ENCODE results near the gene FMO1. TPM values are rescaled to one million over a fixed set of nuclear protein-coding genes. Genes with fewer than 3 reads are reported as not detected.

Gene FMO1
- total RNA-seq, 4 donors from 2014 or later = 0.36 TPM; not detected in 3

GRCh38 chr1:171270806-171271205, 22.5 kb downstream of the FMO1 start:
- in situ Hi-C loops (cut with MboI; ENCODE audit: low sequenced_read_pairs in 4 of 4) = no loop called here
- Histone ChIP-seq H3K36me3 (no peaks in the 10 kb centered on the region), H3K4me3 (no peak overlapping the region), H3K27ac (no peak overlapping the region), H3K9me3 (no peaks in the 10 kb centered on the region), H3K27me3 (no peaks in the 10 kb centered on the region), H3K4me1 (no peaks in the 10 kb centered on the region)
- ATAC-seq = no peak
- intact Hi-C loops (cut with DNase I; ENCODE audit: low total_unique reads) = no loop called here
- no peak for DNase-seq
- TF ChIP-seq POLR2A (IDR thresholded peaks at IDR 0.05) (no peak), CTCF (IDR thresholded peaks at IDR 0.05 in 4 of 5, conservative IDR thresholded peaks at IDR 0.05 in 1 of 5) (no peak)

- in situ Hi-C loops (cut with MboI; ENCODE audit: low sequenced_read_pairs in 4 of 4) (no loop called here), intact Hi-C loops (cut with DNase I; ENCODE audit: low total_unique reads) (no loop called here)
- Histone ChIP-seq H3K27me3 (no peaks in the 10 kb centered on the region), H3K36me3 (no peaks in the 10 kb centered on the region), H3K9me3 (no peaks in the 10 kb centered on the region), H3K27ac (no peak overlapping the region), H3K4me1 (no peaks in the 10 kb centered on the region), H3K4me3 (no peak overlapping the region)
- TF ChIP-seq CTCF (IDR thresholded peaks at IDR 0.05 in 4 of 5, conservative IDR thresholded peaks at IDR 0.05 in 1 of 5) (no peak), POLR2A (IDR thresholded peaks at IDR 0.05) (no peak)
- ATAC-seq (no peak), DNase-seq (no peak)
Measured at GRCh38 chr1:171277534-171277933, 29.2 kb downstream of the FMO1 start.

- no peak overlapping the region for H3K4me3 ChIP-seq
- H3K27ac ChIP-seq = no peak overlapping the region
- no peak for DNase-seq
- ATAC-seq = no peak
- TF ChIP-seq POLR2A (IDR thresholded peaks at IDR 0.05) = no peak
- H3K9me3 ChIP-seq = no peaks in the 10 kb centered on the region
- intact Hi-C loops (cut with DNase I; ENCODE audit: low total_unique reads) = no loop called here
- no peaks in the 10 kb centered on the region for H3K4me1 ChIP-seq
- H3K36me3 ChIP-seq = no peaks in the 10 kb centered on the region
- no peaks in the 10 kb centered on the region for H3K27me3 ChIP-seq
- in situ Hi-C loops (cut with MboI; ENCODE audit: low sequenced_read_pairs in 4 of 4) = no loop called here
Measured at GRCh38 chr1:171279234-171279633, 30.9 kb downstream of the FMO1 start.

GRCh38 chr1:171279678-171280077, 31.4 kb downstream of the FMO1 start:
- TF ChIP-seq POLR2A (IDR thresholded peaks at IDR 0.05) = no peak
- no peak for TF ChIP-seq CTCF (IDR thresholded peaks at IDR 0.05 in 4 of 5, conservative IDR thresholded peaks at IDR 0.05 in 1 of 5)
- Histone ChIP-seq H3K27me3 (no peaks in the 10 kb centered on the region), H3K4me3 (no peak overlapping the region), H3K9me3 (no peaks in the 10 kb centered on the region), H3K4me1 (no peaks in the 10 kb centered on the region), H3K27ac (no peak overlapping the region), H3K36me3 (no peaks in the 10 kb centered on the region)
- intact Hi-C loops (cut with DNase I; ENCODE audit: low total_unique reads) = no loop called here
- DNase-seq = no peak
- in situ Hi-C loops (cut with MboI; ENCODE audit: low sequenced_read_pairs in 4 of 4) = no loop called here
- ATAC-seq = no peak

GRCh38 chr1:171280599-171280998, 32.3 kb downstream of the FMO1 start:
- no peaks in the 10 kb centered on the region for H3K36me3 ChIP-seq
- H3K4me3 ChIP-seq = no peak overlapping the region
- no peak for ATAC-seq
- no peak for TF ChIP-seq POLR2A (IDR thresholded peaks at IDR 0.05)
- TF ChIP-seq CTCF (IDR thresholded peaks at IDR 0.05 in 4 of 5, conservative IDR thresholded peaks at IDR 0.05 in 1 of 5) = no peak
- H3K27me3 ChIP-seq = no peaks in the 10 kb centered on the region
- intact Hi-C loops (cut with DNase I; ENCODE audit: low total_unique reads) (no loop called here), in situ Hi-C loops (cut with MboI; ENCODE audit: low sequenced_read_pairs in 4 of 4) (no loop called here)
- H3K27ac ChIP-seq = no peak overlapping the region
- no peaks in the 10 kb centered on the region for H3K9me3 ChIP-seq
- no peaks in the 10 kb centered on the region for H3K4me1 ChIP-seq
- no peak for DNase-seq
